GM06990 (cell line): ENCODE data around the gene CCDC92B.

Experiments used
- DNase-seq: peaks from one replicate; pipeline ENCODE4 v3.0.0-alpha.2; 2011; ENCODE audit not compliant: insufficient read length; ENCODE audit errors: extremely low read depth
- H3K27me3 ChIP-seq: replicated peaks from 2 replicates; pipeline ENCODE4 v1.6.0; 2011; ENCODE audit warnings: low read length; ENCODE audit not compliant: control insufficient read depth, insufficient read depth
- H3K36me3 ChIP-seq: 2 replicates; pipeline ENCODE4 v1.5.1; 2011; ENCODE audit warnings: low read length; ENCODE audit not compliant: control insufficient read depth, insufficient read depth
- H3K4me3 ChIP-seq: replicated peaks from 2 replicates; pipeline ENCODE4 v1.5.1; 2011; ENCODE audit warnings: low read depth, mild to moderate bottlenecking, control low read depth, low read length
- CTCF ChIP-seq: IDR thresholded peaks from 2 replicates; pipeline ENCODE4 v1.5.1; 2011; ENCODE audit warnings: low read length, control low read depth, mild to moderate bottlenecking, inconsistent platforms; ENCODE audit not compliant: insufficient read depth, poor library complexity, severe bottlenecking

The CCDC92B gene

GRCh38 chr17:2694381-2695242, 54.8 kb downstream of the CCDC92B start:
- no peak for TF ChIP-seq CTCF
- H3K4me3 ChIP-seq: no peak overlapping the region
- peaks cover 39% of the 10 kb centered on the region for H3K36me3 ChIP-seq
- DNase-seq: no peak
- H3K27me3 ChIP-seq: no peaks in the 10 kb centered on the region

- no peak for TF ChIP-seq CTCF
- Histone ChIP-seq H3K36me3 (peaks cover 39% of the 10 kb centered on the region), H3K27me3 (no peaks in the 10 kb centered on the region), H3K4me3 (no peak overlapping the region)
- no peak for DNase-seq
Measured at GRCh38 chr17:2693561-2694380, 55.7 kb downstream of the CCDC92B start.

DNA sequence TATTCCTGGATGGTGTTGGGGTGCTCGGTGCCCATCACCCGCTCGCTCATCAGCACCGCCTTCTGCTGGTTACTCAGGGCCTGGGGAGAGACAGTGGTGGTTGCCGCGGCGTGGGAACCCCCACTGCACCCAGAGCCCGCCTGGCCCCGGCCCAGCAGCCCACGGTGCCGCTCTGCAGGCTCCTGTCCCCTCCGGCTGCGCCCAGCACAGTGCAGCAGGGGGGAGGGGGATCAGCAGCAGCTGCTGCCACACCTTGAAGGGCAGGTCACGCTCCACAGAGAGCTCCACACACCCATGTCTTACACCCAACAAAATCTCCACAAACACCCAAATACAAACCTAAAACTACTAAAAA, 56.7 kb downstream of the CCDC92B start:
- no peak for DNase-seq
- H3K36me3 ChIP-seq: peaks cover 32% of the 10 kb centered on the region

GRCh38 chr17:2691965-2692780, 57.3 kb downstream of the CCDC92B start:
- DNase-seq: no peak
- Histone ChIP-seq H3K27me3 (no peaks in the 10 kb centered on the region), H3K4me3 (no peak overlapping the region), H3K36me3 (peaks cover 32% of the 10 kb centered on the region)
- TF ChIP-seq CTCF: no peak

More for the DNA sequence above, 56.7 kb downstream of the CCDC92B start:
- TF ChIP-seq CTCF: no peak
- Histone ChIP-seq H3K4me3 (no peak overlapping the region), H3K27me3 (no peaks in the 10 kb centered on the region)

- peaks cover 27% of the 10 kb centered on the region for H3K36me3 ChIP-seq
- no peak for TF ChIP-seq CTCF
- no peak for DNase-seq
- H3K4me3 ChIP-seq: no peak overlapping the region
- no peaks in the 10 kb centered on the region for H3K27me3 ChIP-seq
Measured at GRCh38 chr17:2691069-2691871, 58.2 kb downstream of the CCDC92B start.
